Mammary epithelial cell (primary cell): Measurements from ENCODE around the gene L3MBTL3.
"Not testable (repeated sequence)": the region's sequence is repeated elsewhere in the genome, so short reads cannot be mapped to it uniquely, and the experiment has no call there.

Experiments
- CTCF ChIP-seq, 2 donors: IDR thresholded peaks in 1 of 2; conservative IDR thresholded peaks in 1 of 2; 2 replicates each; pipeline ENCODE4 v1.5.1; 2011 to 2012; ENCODE audit warnings: inconsistent platforms in 2 of 2, low read length in 2 of 2, mild to moderate bottlenecking in 2 of 2, control low read depth in 1 of 2, low read depth in 1 of 2; ENCODE audit not compliant: insufficient read depth in 1 of 2; ENCODE audit errors: extremely low read depth in 1 of 2
- EZH2 ChIP-seq: IDR thresholded peaks from 2 replicates; pipeline ENCODE4 v1.6.1; 2012; ENCODE audit warnings: low read length, inconsistent platforms, borderline replicate concordance

DNA sequence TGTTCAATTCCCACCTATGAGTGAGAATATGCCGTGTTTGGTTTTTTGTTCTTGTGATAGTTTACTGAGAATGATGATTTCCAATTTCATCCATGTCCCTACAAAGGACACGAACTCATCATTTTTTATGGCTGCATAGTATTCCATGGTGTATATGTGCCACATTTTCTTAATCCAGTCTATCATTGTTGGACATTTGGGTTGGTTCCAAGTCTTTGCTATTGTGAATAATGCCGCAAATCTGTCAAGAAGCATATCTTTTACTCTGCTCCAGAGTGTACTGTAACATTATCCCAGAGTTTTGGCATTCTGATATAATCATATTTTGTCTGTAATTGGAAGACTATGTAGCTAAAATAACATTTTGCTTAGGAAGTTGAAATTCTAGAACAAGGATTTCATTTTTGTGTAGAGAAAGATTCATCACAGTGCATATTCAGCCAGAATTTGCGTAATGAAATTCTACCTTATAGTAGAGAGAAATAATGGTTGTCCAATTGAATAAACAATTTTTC lies 98.9 kb downstream of the L3MBTL3 start:
- not testable (repeated sequence) for TF ChIP-seq EZH2; CTCF (conservative IDR thresholded peaks at IDR 0.05 in 1 of 2, IDR thresholded peaks at IDR 0.05 in 1 of 2; ENCODE audit: extremely low read depth in 1 of 2, insufficient read depth in 1 of 2, low read depth in 1 of 2, low read length in 2 of 2)
